Smooth muscle cell of the brain vasculature (primary cell): ENCODE results near the gene TNS2.
A peak's percentile ranks its signal among the peaks of the same experiment; 100 is the strongest.
"Not testable (repeated sequence)": the region's sequence is repeated elsewhere in the genome, so short reads cannot be mapped to it uniquely, and the experiment has no call there.

ENCODE experiments used
- DNase-seq: peaks from one replicate; pipeline ENCODE4 v3.0.0-alpha.2; 2012; ENCODE audit warnings: low read depth, low spot score

The TNS2 gene

GRCh38 chr12:53093777-53094393 is 44.0 kb downstream of the TNS2 start:
- no peak for DNase-seq

GRCh38 chr12:53094394-53094787 is 44.5 kb downstream of the TNS2 start:
- no peak for DNase-seq

GRCh38 chr12:53094796-53095595 is 45.1 kb downstream of the TNS2 start:
- not testable (repeated sequence) for DNase-seq

GRCh38 chr12:53095596-53095895 is 45.7 kb downstream of the TNS2 start:
- not testable (repeated sequence) for DNase-seq

GRCh38 chr12:53096089-53096741 is 46.4 kb downstream of the TNS2 start:
- no peak for DNase-seq

- no peak for DNase-seq
Observed at GRCh38 chr12:53096759-53097158, 46.9 kb downstream of the TNS2 start.

- no peak for DNase-seq
Observed at GRCh38 chr12:53097207-53097563, 47.3 kb downstream of the TNS2 start.

GRCh38 chr12:53097564-53098353 is 47.9 kb downstream of the TNS2 start, which contains the start of gene IGFBP6:
TSS of gene IGFBP6 (plus strand) at chr12:53097667. CDS start at chr12:53097718, 51 bp downstream.
- DNase-seq = no peak

- no peak for DNase-seq
Observed at GRCh38 chr12:53098354-53098981, 48.6 kb downstream of the TNS2 start.

GRCh38 chr12:53099071-53099882 is 49.4 kb downstream of the TNS2 start:
- DNase-seq = peak; percentile 85

GRCh38 chr12:53100466-53101151 is 50.7 kb downstream of the TNS2 start:
- no peak for DNase-seq

GRCh38 chr12:53101266-53101665 is 51.4 kb downstream of the TNS2 start:
- no peak for DNase-seq

- no peak for DNase-seq
Observed at GRCh38 chr12:53101931-53102781, 52.3 kb downstream of the TNS2 start.

GRCh38 chr12:53102883-53103807 is 53.3 kb downstream of the TNS2 start, which contains the start of gene SOAT2:
TSS of gene SOAT2 (plus strand) at chr12:53103486. CDS start at chr12:53103578, 92 bp downstream.
- no peak for DNase-seq

GRCh38 chr12:53103860-53104305 is 54.0 kb downstream of the TNS2 start:
- no peak for DNase-seq

GRCh38 chr12:53105256-53105655 is 55.4 kb downstream of the TNS2 start:
- no peak for DNase-seq

- no peak for DNase-seq
Observed at GRCh38 chr12:53105712-53106439, 56.0 kb downstream of the TNS2 start.
